ENCODE measurements around the gene TMEM51. TPM values are rescaled to one million over a fixed set of nuclear protein-coding genes. Genes with fewer than 3 reads are reported as not detected.

TMEM51 gene
- total and polyA plus RNA-seq, 9 of the 15 experiments (the other 6 are each of a cell fraction or from before 2014, with no cell fraction given): 0.06 to 1.4 (median 0.58) TPM

- ATAC-seq (no peak), DNase-seq (ENCODE audit: extremely low read depth in 1 of 4, low spot score in 3 of 4) (peak in 1 of 4 experiments; percentile 10), FAIRE-seq (no peak)
- Histone ChIP-seq H3K36me3 (ENCODE audit: control insufficient read depth, insufficient read depth, low read length) (no peaks in the 10 kb centered on the region), H3K9me1 (ENCODE audit: control insufficient read depth, insufficient read depth, low read length) (no peaks in the 10 kb centered on the region), H3K79me2 (ENCODE audit: control insufficient read depth, insufficient read depth, low read length) (no peaks in the 10 kb centered on the region), H3K4me2 (ENCODE audit: insufficient read depth, low read length) (no peak overlapping the region), H3K27me3 (ENCODE audit: control insufficient read depth in 2 of 2, insufficient read depth in 2 of 2, low read length in 2 of 2) (peaks cover 8 to 32% of the 10 kb centered on the region in 2 experiments; a peak in 4 of 5 replicates), H3K9me3 (replicated peaks; ENCODE audit: control insufficient read depth, insufficient read depth, low read depth, low read length) (no peaks in the 10 kb centered on the region), H3K4me1 (replicated peaks in 1 of 2; ENCODE audit: control insufficient read depth in 2 of 2, insufficient read depth in 2 of 2, low read length in 2 of 2) (no peaks in the 10 kb centered on the region), H2AFZ (ENCODE audit: low read depth, low read length) (no peak overlapping the region), H3K4me3 (no peak overlapping the region), H3K9ac (ENCODE audit: insufficient read depth in 1 of 2, low read depth in 2 of 2, low read length in 2 of 2) (no peak overlapping the region), H4K20me1 (replicated peaks; ENCODE audit: control insufficient read depth, insufficient read depth, low read length) (peaks cover 11% of the 10 kb centered on the region), H3K27ac (ENCODE audit: extremely low read depth, low read depth, low read length) (no peak overlapping the region)
- CTCF ChIA-PET (ENCODE audit: low intra/inter-chr PET ratio): interaction anchor here (3.8 to 4.1 kb wide), 2 partner anchors 142 to 174 kb away, joined by 27 to 39 read pairs; no protein-coding TSS in a partner anchor
- 0% methylated on average over 3 of the region's 3 CpGs for WGBS (ENCODE audit: insufficient coverage, low coverage, missing lambda C conversion rate)
- intact Hi-C loops (cut with micrococcal nuclease): no loop called here
- in situ Hi-C loops (cut with MboI): no loop called here
- POLR2A ChIA-PET: no interaction called here
- BruUV-seq (replicated peaks): no TSS peak
- TF ChIP-seq IRF2 (CRISPR knock-in tag; IDR thresholded peaks at IDR 0.05): no peak
- no peak for TF ChIP-seq ZNF174 (CRISPR knock-in tag; IDR thresholded peaks at IDR 0.05)
- peak; percentile 42 for TF ChIP-seq MEIS2 (IDR thresholded peaks at IDR 0.05; ENCODE audit: partially characterized antibody)
- TF ChIP-seq PBX2 (CRISPR knock-in tag; IDR thresholded peaks at IDR 0.05; ENCODE audit: low read depth): no peak
- TF ChIP-seq PBX2 (tag; conservative IDR thresholded peaks at IDR 0.05; ENCODE audit: low read depth): peak; percentile 42; the same call in 1 of the 2 replicates
- TF ChIP-seq HCFC1 (IDR thresholded peaks at IDR 0.05; ENCODE audit: low read depth, low read length): no peak
- TF ChIP-seq ARID3A (IDR thresholded peaks at IDR 0.05; ENCODE audit: borderline replicate concordance, low read depth, low read length): no peak
- no peak for TF ChIP-seq CBX1 (IDR thresholded peaks at IDR 0.05; ENCODE audit: low read depth)
- TF ChIP-seq TGIF2 (CRISPR knock-in tag; IDR thresholded peaks at IDR 0.05): no peak
- no peak for TF ChIP-seq SREBF1 (IDR thresholded peaks at IDR 0.05; ENCODE audit: borderline replicate concordance, low read depth, low read length)
- no peak for TF ChIP-seq ZNF592 (IDR thresholded peaks at IDR 0.05)
- TF ChIP-seq PKNOX1 (IDR thresholded peaks at IDR 0.05): 0 out of 2 replicates have a peak, but pooled peaks have one; percentile 23
- no peak for TF ChIP-seq MIER1 (IDR thresholded peaks at IDR 0.05; ENCODE audit: low read depth)
- no peak for TF ChIP-seq NCOA4 (IDR thresholded peaks at IDR 0.05; ENCODE audit: partially characterized antibody)
Observed at GRCh38 chr1:15130607-15131006, 22.9 kb upstream of the TMEM51 start.
